HG03175 (cell line): ENCODE data around the gene CCDC71L.

Source experiments
- ATAC-seq: cut with Tn5 transposase; IDR thresholded peaks from one replicate; pipeline ENCODE4 v1.9.1; 2021; ENCODE audit warnings: mild to moderate bottlenecking, moderate library complexity; ENCODE audit not compliant: unreplicated experiment

The CCDC71L gene

DNA sequence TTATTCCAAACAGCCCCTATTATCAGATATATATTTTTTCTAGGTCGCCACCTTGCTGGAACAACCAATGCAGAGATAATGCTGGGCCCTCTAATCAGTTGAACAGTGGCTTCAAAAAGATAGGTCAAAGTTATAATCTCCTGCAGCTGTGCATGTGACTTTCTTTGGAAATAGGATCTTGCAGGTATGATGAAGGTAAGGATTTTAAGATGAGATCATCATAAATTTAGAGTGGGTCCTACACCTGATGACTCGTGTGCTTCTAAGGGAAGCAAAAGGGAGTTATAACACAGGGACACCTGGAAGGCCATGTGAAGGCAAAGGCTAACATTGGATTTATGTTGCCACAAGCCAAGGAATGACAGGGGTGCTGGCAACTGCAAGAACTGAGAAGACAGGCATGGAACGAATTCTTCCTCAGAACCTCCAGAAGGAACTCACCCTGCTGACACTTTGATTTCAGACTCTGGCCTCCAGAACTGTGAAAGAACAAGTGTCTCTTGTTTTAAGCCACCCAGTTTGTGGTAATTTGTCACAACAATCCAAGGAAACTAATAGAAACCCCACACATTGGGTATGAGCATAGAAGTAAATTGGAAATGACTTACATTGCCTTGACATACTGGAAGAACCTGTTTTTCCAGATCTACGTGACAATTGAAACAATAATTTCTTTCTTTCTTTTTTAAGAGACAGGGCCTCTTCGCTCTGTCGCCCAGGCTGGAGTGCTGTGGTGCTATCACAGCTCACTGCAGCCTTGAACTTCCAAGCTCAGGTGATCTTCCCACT, 34.4 kb downstream of the CCDC71L start:
- no peak for ATAC-seq

DNA sequence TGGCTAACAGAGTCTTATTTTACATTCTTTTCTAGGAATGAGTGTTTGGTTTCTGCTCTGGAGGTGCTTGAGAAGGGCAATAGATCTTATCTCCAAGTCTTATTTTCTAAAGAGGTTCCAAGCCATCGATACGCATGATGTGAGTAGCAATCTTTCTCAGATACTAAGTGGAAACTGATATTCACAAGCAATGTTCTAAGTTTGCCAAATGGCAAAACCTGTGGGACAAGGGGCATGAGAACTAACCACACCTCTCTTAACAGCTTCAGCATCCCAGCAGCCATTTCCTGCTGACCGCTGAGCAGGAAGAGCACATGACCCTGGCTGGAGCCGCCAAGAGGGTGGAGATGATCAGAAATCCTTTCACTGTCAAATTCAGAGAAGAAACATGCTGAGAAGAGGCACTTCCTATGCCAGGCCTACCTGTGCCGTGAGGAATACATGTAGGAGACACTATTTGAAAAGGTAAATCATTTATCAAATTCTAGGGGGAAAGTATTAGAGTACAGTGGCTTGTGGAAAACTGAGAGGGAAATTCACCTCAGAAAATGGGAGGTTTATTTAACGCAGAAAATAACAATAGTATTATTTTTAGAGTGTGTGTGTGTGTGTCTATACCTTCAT, 35.2 kb downstream of the CCDC71L start:
- no peak for ATAC-seq

DNA sequence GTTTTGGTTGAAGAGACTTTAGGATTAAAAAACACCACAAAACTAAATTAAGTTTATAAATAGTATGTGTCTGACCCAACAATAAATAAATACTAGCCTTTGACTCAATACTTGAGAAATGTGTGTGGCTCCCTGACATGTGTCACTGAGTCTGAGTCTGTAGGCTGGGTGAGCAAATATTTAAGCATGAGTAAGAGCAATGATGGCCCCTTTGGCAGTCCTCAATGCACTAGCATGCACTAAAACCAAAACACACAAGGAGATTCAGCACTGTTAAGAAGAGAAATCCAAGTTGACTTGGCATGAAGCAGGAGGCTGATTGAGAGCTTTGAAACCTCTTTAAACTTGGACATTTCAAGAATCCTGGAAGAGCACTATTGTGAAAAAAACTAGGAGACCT, 37.1 kb downstream of the CCDC71L start:
- ATAC-seq: no peak

DNA sequence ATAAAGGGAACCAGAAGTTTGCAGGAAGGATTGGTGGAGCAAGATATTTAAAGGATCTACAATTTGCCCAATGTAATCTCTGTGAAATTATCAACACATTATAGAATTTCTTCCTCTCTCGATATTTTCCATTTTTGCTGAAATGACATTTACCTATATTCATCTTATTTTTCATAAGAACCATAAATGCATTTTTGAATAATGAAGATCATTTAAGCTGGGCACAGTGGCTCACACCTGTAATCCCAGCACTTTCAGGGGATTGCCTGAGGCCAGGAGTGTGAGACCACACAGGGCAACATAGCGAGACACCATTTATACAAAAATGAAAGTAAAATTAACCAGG, 37.7 kb downstream of the CCDC71L start:
- ATAC-seq: no peak

DNA sequence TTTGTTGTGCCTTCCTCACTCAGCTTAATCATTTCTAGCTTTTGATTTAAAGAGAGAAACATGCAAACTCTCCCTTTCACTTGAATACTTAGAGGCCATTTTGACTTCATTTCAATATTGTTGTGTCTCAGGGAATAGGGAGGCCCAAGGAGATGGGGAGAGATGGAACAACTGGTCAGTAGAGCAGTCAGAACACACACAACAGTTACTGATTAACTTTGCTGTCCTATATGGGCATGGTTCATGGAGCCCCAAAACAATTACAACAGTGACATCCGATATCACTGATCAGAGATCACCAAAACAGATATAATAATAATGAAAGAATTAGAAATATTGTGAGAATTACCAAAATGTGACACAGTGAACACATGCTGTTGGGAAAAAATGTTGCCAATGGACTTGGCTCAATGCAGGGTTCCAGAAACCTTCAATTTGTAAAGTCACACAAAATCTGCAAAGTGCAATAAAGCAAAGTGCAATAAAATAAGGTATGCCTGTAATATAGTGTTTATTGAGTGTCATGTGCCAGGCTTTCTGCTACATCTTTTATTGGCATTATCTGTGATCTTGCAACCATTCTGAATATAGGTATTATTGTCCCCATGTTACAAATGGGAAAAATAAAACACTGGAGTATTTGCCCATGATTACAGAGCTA, 38.2 kb downstream of the CCDC71L start:
- ATAC-seq: no peak

DNA sequence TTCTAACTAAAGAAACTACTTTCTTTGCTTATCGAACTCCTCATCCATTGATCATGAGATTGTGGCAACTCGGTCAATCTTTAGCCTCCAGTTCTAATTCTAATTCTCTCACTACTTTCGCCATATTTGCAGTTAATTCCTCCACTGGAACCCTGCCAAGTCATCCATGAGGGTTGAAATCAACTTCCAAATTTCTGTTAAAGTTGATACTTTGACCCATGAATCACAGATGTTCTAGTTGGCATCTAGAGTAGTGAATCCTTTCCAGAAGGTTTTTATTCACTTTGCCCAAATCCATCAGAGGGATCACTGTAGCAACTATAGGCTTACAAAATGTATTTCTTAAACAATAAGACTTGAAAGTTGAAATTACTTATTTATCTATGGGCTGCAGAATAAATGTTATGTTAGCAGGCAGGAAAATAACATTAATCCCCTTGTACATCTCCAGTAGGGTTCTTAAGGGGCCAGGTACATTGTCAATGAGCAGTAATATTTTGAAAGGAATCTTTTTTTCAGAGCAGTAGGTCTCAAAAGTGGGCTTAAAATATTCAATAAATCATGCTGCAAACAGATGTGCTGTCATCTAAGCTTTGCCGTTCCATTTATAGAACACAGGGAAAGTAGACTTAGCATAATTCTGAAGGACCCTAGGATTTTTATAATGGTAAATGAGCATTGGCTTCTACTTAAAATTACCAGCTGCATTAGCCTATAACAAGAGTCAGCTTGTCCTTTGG, 39.4 kb downstream of the CCDC71L start:
- ATAC-seq: no peak

DNA sequence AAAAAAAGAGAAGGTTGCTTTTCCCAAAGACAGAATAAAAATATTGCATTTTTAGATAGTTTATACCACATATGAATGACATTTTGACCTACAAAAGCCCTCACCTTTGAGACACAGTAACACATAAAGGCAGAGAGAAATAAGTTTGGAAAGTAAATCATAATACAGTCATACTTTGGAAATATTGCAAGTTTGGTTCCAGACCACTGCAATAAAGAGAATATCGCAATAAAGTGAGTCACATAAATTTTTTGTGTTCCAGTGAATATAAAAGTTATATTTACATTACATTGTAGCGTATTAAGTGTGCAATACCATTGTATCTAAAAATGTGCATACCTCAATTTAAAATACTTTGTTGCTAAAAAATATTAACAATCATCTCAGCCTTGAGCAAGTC, 40.3 kb downstream of the CCDC71L start:
- ATAC-seq: no peak

DNA sequence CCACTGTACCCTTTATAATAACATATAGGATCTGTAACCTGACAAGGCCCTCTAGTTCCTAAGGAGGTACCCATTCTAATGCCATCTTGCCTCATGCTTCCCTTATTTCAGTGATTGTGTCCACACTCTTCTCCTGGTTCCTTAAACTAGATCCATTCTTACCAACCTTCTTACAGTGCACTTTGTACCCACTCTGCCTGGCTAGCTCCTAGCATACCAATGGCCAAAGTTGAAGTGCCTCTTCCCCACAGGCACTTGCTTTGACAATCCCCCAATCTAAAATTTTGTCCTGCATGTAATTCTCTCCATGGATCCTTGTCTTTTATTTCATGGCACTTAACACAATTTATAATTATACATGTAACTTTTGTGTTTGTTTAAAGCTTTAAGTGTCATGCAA, 40.9 kb downstream of the CCDC71L start:
- ATAC-seq: no peak

DNA sequence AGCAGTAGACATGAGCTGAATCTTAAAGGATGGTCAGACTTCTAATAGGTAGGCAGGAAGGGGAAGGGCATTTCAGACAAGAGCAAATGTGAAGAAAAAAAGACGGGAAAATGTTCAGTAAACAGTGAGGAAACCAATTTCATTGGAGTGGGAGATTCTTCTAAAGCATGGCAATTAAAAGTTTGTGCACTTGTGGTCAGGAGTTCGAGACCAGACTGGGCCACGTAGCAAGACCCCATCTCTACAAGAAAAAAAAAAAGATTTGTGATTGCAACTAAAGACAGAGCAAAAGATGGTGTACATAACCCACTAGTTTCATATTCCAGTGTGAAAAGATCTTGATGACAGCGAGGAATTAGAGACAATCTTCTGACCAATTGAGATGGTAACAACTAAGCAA, 41.7 kb downstream of the CCDC71L start:
- ATAC-seq: no peak

DNA sequence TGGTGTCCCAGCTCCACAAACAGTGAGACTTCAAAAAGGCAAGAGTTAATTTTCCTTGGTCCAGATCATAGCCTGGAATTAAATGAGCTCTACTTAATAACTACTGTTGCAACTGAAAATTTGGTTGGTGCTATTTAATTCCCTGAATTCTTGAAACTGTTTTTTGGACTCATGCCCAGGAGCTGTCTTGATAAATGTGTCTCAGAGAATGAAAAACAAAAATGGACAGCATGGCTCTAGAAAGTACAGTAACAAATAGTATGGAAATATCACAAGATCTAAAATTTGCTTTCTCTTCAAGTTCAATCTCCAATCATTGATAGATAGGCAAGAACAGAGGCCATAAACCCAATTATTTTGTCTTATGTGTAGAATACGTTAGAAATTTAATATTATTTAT, 42.5 kb downstream of the CCDC71L start:
- ATAC-seq: no peak

DNA sequence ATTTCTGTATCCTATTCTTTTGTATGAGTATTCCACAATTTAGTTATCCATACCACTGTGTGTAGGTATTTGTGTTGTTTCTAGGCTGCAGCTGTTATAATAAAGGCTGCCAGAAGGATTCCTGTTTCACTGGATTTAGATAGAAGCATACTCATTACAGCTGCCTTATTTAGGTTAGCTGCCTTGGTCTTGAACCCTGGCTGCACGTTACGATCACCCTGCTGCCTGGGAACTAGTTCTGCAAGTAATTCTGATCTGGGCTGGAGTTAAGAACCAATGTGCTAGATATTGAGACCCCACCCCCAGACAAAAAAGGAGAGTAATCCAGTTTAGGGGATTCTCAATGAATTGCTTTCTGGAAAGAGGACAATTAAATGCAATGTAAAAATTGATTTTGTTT, 43.1 kb downstream of the CCDC71L start:
- ATAC-seq: no peak

DNA sequence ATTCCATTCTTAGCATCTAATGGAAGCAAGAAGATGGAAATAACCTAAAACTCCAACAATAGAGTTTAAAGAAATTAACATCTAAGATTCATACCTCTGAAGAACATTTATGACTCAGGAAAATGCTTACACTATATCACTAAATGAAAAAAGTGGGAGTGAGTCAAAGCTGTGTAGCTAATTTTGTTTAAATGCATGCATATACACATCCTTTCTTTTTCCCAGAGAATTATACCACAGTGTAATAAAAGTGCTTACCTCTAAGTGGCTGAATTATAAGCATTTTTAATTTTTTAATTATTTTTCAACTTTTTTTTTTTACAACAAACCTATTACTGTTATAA, 44.3 kb downstream of the CCDC71L start:
- ATAC-seq: no peak

DNA sequence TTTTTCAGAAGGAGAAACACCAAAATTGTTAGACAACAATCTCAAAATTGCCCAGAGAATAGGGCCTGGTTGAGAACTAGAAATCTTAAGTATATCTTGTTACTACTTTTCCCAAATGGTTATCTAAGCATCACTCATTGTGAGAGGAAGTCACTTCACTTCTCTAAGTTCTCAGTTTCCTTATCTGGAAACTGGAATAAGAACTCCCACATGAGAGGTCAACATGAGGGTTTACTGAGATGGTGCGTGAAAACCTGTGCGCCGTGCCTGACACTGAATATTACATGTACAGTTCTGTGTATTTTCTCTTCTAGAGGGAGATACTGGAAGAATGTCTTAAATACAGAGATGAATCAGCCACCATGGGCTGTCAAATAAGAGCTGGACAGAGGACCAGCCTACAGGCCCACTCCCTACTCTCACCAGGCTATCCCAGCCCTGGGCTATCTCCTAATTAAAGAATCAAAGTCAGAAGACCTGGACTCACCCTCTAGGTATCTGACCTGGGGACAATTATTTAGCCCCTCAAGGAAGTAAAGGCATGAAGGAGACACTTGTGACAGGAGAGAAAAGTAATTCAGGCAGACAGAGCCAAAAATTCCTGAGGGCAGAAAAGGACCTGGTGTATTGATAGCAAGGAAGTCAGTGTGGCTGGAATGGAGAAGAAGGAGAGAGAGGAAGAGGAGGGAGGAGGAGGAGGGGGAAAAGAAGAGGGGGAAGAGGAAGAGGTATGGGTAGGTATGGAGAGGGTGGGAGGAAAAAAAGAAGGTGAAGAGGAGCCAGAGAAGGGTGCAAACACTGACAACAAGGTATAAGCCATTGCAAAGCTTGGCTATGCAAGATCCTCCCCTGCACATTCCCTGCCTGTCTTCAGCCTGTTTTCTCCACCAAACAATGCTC, 44.9 kb downstream of the CCDC71L start:
- no peak for ATAC-seq

DNA sequence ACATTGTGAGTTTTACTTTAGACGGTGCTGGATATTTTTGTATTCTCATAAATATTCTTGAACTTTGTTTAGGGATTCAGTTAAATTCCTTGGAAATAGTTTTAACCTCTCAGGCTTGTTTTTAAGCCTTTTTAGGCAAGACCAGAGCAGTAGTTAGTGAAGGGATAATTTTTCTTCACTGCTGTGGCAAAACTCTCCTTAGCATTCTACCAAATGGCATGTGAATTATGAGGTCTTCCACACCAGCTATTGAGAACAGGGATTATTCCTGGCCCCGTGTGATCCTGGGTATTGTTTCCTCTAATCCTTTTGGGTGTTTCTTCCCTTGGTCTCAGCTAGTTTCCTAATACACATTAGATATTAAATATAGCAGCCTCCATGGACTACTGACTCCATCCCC, 46.2 kb downstream of the CCDC71L start:
- no peak for ATAC-seq

DNA sequence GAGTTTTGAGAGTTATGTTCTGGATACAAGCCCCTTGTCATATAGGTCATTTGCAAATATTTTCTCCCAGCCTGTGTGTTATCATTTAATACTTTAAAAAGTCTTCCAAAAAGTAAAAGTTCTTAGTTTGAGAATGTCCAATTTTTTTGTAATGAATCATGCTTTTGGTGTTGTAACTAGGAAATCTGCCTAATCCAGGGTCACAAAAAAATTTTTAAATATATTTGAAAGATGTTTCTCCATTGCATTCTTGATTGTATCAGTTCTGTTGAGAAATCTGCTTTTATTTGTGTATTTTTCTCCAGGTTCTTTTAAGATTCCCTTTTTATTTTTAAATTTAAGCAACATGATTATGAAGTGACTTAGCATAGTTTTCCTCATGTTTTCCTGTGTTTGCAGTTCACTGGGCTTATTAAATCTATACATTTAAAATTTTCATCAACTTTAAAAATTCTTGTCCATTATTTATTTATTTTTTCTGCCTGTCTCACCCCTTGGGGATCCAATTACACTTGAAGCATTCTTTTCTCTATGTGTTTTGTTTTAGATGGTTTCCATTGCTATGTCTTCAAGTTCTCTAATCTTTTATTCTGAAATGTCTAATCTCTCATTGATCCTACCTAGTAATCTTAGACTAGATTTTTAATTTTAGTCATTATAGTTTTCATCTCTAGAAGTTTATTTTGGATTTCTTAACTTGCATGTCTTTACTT, 47.0 kb downstream of the CCDC71L start:
- no peak for ATAC-seq

DNA sequence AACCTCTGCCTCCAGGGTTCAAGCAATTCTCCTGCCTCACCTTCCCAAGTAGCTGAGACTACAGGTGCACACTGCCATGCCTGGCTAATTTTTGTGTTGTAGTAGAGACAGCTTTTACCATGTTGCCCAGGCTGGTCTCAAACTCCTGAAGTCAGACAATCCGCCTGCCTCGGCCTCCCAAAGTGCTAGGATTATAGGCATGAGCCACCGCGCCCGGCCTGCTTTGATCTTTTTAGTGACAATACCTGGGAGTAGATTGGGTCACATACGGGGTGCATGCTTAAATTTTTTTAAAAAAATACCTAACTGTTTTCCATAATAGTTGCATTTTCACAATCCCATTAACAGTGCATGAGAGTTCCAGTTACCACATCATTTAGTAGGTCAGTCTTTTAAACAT, 47.7 kb downstream of the CCDC71L start:
- no peak for ATAC-seq

DNA sequence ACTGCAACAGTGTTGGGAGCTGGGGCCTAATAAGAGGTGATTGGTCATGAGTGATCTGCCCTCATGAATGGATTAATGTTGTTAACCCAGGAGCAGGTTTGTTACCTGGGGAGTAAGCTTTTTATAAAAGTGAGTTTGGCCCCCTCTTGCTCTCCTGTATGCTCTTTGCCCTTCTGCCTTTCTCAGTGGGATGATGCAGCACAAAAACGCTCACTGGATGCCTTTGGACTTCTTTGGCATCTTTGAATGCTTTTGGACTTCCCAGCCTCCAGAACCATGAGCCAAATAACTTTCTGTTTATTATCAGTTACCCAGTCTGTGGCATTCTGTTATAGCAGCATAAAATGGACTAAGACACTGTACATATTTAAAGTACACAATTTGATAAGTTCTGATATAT, 48.5 kb downstream of the CCDC71L start:
- no peak for ATAC-seq

DNA sequence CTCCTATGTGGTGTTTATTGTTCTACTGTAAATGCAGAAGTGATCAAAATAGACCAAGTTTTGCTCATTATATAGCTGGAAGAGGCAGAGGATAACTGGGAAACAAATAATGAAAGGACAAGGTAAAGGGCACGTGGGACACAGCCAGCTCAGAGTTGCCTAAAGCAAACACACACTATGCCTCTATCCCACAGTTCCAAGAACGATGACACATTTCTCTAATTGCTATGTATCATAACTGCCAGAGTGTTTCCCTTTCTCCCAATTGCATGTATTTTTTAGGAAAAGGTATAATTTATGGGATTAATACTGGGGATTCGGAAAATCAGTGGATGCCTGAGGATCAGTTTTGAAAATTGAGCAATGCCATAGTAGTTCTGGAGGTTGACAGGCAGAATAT, 49.0 kb downstream of the CCDC71L start:
- ATAC-seq: no peak

DNA sequence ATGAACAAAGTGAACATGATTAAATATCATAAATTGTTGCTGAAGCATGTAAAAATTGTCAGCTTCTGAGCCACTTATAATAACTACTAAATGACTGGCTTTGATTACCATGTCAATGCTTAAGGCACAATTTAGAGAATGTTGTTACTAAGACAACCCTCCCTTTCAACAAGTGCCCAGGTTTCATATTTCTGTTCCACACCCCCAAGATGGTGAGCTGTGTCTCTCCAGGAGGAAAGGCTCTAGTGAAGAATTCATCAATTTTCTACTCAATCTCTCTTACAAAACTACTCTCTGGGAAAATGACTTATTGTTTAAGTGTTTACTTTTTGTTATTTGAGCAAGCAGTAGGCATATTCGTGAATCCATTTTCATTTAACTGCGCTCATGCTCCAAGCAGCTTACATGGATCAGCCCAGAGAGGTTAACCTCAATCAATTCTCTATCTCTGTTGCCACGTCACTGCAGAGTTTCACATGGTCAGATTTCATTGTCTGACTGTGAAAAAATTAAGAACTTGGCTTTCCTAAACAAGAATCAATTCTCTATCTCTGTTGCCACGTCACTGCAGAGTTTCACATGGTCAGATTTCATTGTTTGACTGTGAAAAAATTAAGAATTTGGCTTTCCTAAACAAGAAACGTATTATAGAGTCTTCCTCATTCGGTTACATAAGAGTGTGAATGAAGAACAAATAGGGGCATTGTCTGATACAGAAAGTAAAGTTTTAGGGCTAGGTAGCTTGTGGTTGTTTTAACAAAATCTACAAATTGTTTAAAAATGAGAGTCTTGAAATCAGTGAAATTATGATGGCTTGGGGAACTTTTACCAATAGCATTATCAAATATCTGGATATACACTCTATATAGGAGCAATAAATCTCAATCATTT, 49.7 kb downstream of the CCDC71L start:
- no peak for ATAC-seq
